ENCODE results near the gene DCTN4.
A peak's percentile ranks its signal among the peaks of the same experiment; 100 is the strongest.

The DCTN4 gene

DNA sequence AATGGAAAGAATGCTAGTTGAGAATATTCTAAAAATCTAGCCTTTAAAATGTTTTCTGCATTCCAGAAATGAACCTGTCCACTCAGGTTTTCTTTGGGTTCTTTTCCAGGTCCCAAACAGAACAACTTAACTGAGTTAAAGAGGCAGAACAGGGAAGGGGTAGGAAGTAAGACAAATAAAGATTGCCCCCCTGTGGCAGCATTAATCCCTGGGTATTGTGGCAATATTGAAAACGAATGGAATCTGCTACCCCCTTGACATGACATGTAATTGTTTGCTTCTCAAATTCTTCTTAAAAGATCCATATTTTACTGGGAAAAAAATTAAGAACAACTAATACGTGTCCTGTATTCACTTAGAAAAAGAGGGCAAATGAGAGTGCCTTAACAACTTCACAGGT is 48.7 kb downstream of the DCTN4 start:
- H3K4me1 ChIP-seq (ENCODE audit: insufficient read depth, low read length): no peaks in the 10 kb centered on the region
- H3K27me3 ChIP-seq (ENCODE audit: insufficient read depth, low read length, poor library complexity): no peaks in the 10 kb centered on the region
- no peak overlapping the region for H3K4me3 ChIP-seq (ENCODE audit: low read depth in 1 of 2, low read length in 2 of 2)
- no peak overlapping the region for H3K27ac ChIP-seq (ENCODE audit: low read length)
- no peak overlapping the region for H2AFZ ChIP-seq (ENCODE audit: low read depth, low read length)
- ATAC-seq (ENCODE audit: insufficient read depth, low read depth) (no peak), DNase-seq (no peak)
- no peaks in the 10 kb centered on the region for H3K79me2 ChIP-seq (ENCODE audit: insufficient read depth, low read length)
- no peak overlapping the region for H3K4me2 ChIP-seq (ENCODE audit: insufficient read depth, low read length)
- H3K9me3 ChIP-seq (ENCODE audit: insufficient read depth, low read length, severe bottlenecking): no peaks in the 10 kb centered on the region
- H4K20me1 ChIP-seq (ENCODE audit: insufficient read depth, low read length): no peaks in the 10 kb centered on the region
- H3K9ac ChIP-seq (ENCODE audit: low read depth, low read length): no peak overlapping the region
- TF ChIP-seq, protein P1, sequence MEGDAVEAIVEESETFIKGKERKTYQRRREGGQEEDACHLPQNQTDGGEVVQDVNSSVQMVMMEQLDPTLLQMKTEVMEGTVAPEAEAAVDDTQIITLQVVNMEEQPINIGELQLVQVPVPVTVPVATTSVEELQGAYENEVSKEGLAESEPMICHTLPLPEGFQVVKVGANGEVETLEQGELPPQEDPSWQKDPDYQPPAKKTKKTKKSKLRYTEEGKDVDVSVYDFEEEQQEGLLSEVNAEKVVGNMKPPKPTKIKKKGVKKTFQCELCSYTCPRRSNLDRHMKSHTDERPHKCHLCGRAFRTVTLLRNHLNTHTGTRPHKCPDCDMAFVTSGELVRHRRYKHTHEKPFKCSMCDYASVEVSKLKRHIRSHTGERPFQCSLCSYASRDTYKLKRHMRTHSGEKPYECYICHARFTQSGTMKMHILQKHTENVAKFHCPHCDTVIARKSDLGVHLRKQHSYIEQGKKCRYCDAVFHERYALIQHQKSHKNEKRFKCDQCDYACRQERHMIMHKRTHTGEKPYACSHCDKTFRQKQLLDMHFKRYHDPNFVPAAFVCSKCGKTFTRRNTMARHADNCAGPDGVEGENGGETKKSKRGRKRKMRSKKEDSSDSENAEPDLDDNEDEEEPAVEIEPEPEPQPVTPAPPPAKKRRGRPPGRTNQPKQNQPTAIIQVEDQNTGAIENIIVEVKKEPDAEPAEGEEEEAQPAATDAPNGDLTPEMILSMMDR (IDR thresholded peaks at IDR 0.05; ENCODE audit: borderline replicate concordance, extremely low read depth, low read length, poor library complexity, severe bottlenecking): peak; percentile 46
- no peak for TF ChIP-seq EZH2 (IDR thresholded peaks at IDR 0.05; ENCODE audit: borderline replicate concordance, low read depth, low read length, severe bottlenecking)
- peaks cover 72% of the 10 kb centered on the region for H3K36me3 ChIP-seq (ENCODE audit: insufficient read depth, low read length)

DNA sequence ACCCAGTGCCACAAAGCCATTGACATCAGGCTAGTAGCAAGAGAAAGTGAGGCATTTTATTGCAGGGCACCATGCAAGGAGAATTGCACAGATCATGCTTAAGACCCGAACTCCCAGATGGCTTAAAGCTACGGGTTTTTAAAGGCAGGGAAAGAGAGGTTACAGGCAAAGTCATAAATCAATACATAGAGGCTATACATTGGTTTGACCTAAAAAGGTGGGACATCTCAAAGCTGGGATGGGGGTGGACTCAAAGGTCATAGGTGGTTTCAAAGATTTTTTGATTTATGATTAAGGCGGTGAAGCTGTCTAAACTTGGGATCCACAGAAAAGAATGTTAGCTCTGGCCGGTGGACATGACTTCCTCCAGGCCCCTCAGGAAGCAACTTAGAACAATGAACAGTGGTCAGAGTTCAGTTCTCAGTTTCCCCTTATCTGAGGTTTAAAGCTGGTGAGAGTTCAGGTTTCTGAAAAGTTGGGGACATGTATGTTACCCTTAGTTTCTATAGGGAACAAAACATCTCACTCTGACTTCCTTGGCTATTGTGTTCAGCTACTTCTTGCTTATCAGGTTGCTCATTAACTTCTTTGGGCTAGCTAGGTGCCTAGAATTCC is 51.9 kb downstream of the DCTN4 start:
- Histone ChIP-seq H3K36me3 (ENCODE audit: insufficient read depth, low read length) (peaks cover 40% of the 10 kb centered on the region), H3K9ac (ENCODE audit: low read depth, low read length) (no peak overlapping the region), H3K27me3 (ENCODE audit: insufficient read depth, low read length, poor library complexity) (no peaks in the 10 kb centered on the region), H3K9me3 (ENCODE audit: insufficient read depth, low read length, severe bottlenecking) (no peaks in the 10 kb centered on the region), H2AFZ (ENCODE audit: low read depth, low read length) (no peak overlapping the region), H4K20me1 (ENCODE audit: insufficient read depth, low read length) (no peaks in the 10 kb centered on the region), H3K4me1 (ENCODE audit: insufficient read depth, low read length) (peaks cover 7% of the 10 kb centered on the region; the same call in 1 of the 2 replicates), H3K4me3 (ENCODE audit: low read depth in 1 of 2, low read length in 2 of 2) (no peak overlapping the region), H3K79me2 (ENCODE audit: insufficient read depth, low read length) (no peaks in the 10 kb centered on the region), H3K4me2 (ENCODE audit: insufficient read depth, low read length) (no peak overlapping the region), H3K27ac (ENCODE audit: low read length) (no peak overlapping the region)
- no peak for ATAC-seq (ENCODE audit: insufficient read depth, low read depth)
- no peak for TF ChIP-seq EZH2 (IDR thresholded peaks at IDR 0.05; ENCODE audit: borderline replicate concordance, low read depth, low read length, severe bottlenecking)
- TF ChIP-seq, protein P1 (IDR thresholded peaks at IDR 0.05; ENCODE audit: borderline replicate concordance, extremely low read depth, low read length, poor library complexity, severe bottlenecking): no peak
- DNase-seq: no peak

DNA sequence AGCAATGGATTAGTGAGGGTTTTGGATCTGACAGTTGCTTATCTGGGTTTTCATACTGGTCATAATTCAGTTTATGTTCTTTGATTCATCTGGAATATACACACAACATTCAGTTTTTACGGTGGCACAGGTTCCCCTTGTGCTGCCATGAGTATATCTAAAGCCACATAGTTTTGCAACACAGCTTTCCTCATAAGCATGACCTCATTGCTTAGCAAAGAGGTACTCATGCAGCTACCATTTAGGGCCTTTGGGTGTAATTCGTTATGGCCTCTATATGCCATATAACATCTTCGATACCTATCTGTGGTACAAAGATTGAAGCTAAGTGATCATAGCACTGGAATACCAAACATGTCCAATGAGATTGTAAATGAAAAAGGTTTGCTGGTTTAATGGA is 55.1 kb downstream of the DCTN4 start:
- Histone ChIP-seq H3K4me3 (ENCODE audit: low read depth in 1 of 2, low read length in 2 of 2) (no peak overlapping the region), H4K20me1 (ENCODE audit: insufficient read depth, low read length) (peaks cover 6% of the 10 kb centered on the region; the same call in 1 of the 2 replicates), H3K4me2 (ENCODE audit: insufficient read depth, low read length) (no peak overlapping the region), H3K9me3 (ENCODE audit: insufficient read depth, low read length, severe bottlenecking) (no peaks in the 10 kb centered on the region), H3K9ac (ENCODE audit: low read depth, low read length) (no peak overlapping the region), H3K79me2 (ENCODE audit: insufficient read depth, low read length) (peaks cover 21% of the 10 kb centered on the region), H3K36me3 (ENCODE audit: insufficient read depth, low read length) (peaks cover 17% of the 10 kb centered on the region), H2AFZ (ENCODE audit: low read depth, low read length) (no peak overlapping the region), H3K27me3 (ENCODE audit: insufficient read depth, low read length, poor library complexity) (no peaks in the 10 kb centered on the region), H3K4me1 (ENCODE audit: insufficient read depth, low read length) (peaks cover 26% of the 10 kb centered on the region), H3K27ac (ENCODE audit: low read length) (no peak overlapping the region)
- ATAC-seq (ENCODE audit: insufficient read depth, low read depth) (no peak), DNase-seq (no peak)
- TF ChIP-seq, protein P1 (IDR thresholded peaks at IDR 0.05; ENCODE audit: borderline replicate concordance, extremely low read depth, low read length, poor library complexity, severe bottlenecking): no peak
- no peak for TF ChIP-seq EZH2 (IDR thresholded peaks at IDR 0.05; ENCODE audit: borderline replicate concordance, low read depth, low read length, severe bottlenecking)

Measured in DND-41 (cell line).